ENCODE data around the gene TSPAN1.
A peak's percentile ranks its signal among the peaks of the same experiment; 100 is the strongest.

TSPAN1 gene

GRCh38 chr1:46188295-46189030 lies 13.6 kb downstream of the TSPAN1 start:
- DNase-seq = no peak

- no peak for DNase-seq
These were observed 15.7 kb downstream of the TSPAN1 start for GRCh38 chr1:46190539-46190938.

- DNase-seq = no peak
These were observed 16.3 kb downstream of the TSPAN1 start for GRCh38 chr1:46191033-46191701.

- no peak for DNase-seq
These were observed 17.3 kb downstream of the TSPAN1 start for GRCh38 chr1:46192171-46192570.

GRCh38 chr1:46193285-46193684 lies 18.4 kb downstream of the TSPAN1 start:
- no peak for DNase-seq

GRCh38 chr1:46193984-46194570 lies 19.2 kb downstream of the TSPAN1 start:
- DNase-seq = no peak

- no peak for DNase-seq
These were observed 19.8 kb downstream of the TSPAN1 start for GRCh38 chr1:46194641-46195193.

GRCh38 chr1:46196609-46197008 lies 21.7 kb downstream of the TSPAN1 start:
- DNase-seq = no peak

GRCh38 chr1:46197560-46197963 lies 22.7 kb downstream of the TSPAN1 start:
- DNase-seq = no peak

- peak; percentile 64 for DNase-seq
These were observed 23.3 kb downstream of the TSPAN1 start, which contains the start of gene POMGNT1 for GRCh38 chr1:46197964-46198811. TSS of gene POMGNT1 (minus strand) at chr1:46198434. CDS start at chr1:46197821, 613 bp downstream.

- no peak for DNase-seq
These were observed 24.4 kb downstream of the TSPAN1 start for GRCh38 chr1:46199233-46199749.

GRCh38 chr1:46203738-46204405 lies 29.0 kb downstream of the TSPAN1 start:
- DNase-seq = peak; percentile 56

- peak; percentile 30 for DNase-seq
These were observed 29.5 kb downstream of the TSPAN1 start for GRCh38 chr1:46204406-46204742.

GRCh38 chr1:46205141-46205540 lies 30.3 kb downstream of the TSPAN1 start:
- no peak for DNase-seq

GRCh38 chr1:46205791-46206190 lies 30.9 kb downstream of the TSPAN1 start:
- no peak for DNase-seq

GRCh38 chr1:46206399-46206798 lies 31.5 kb downstream of the TSPAN1 start:
- no peak for DNase-seq

- no peak for DNase-seq
These were observed 35.7 kb downstream of the TSPAN1 start for GRCh38 chr1:46210561-46210960.

GRCh38 chr1:46211051-46211450 lies 36.2 kb downstream of the TSPAN1 start:
- DNase-seq = no peak

GRCh38 chr1:46215504-46215903 lies 40.6 kb downstream of the TSPAN1 start:
- no peak for DNase-seq

GRCh38 chr1:46218443-46218842 lies 43.6 kb downstream of the TSPAN1 start:
- peak; percentile 98 for DNase-seq

- peak; percentile 5 for DNase-seq
These were observed 44.9 kb downstream of the TSPAN1 start for GRCh38 chr1:46219551-46220520.
